GM18861 (cell line): ENCODE data around the gene SIN3B.

Source experiments
- ATAC-seq: cut with Tn5 transposase; IDR thresholded peaks from one replicate; pipeline ENCODE4 v1.9.1; 2021; ENCODE audit not compliant: unreplicated experiment

Gene SIN3B

GRCh38 chr19:16908759-16909158 is 79.6 kb downstream of the SIN3B start:
- no peak for ATAC-seq

- ATAC-seq = no peak
Measured at GRCh38 chr19:16911046-16911445, 81.8 kb downstream of the SIN3B start.

- no peak for ATAC-seq
Measured at GRCh38 chr19:16912780-16913179, 83.6 kb downstream of the SIN3B start.

GRCh38 chr19:16914421-16914820 is 85.2 kb downstream of the SIN3B start:
- no peak for ATAC-seq

- no peak for ATAC-seq
Measured at GRCh38 chr19:16915135-16915534, 85.9 kb downstream of the SIN3B start.

- ATAC-seq = no peak
Measured at GRCh38 chr19:16915734-16916133, 86.5 kb downstream of the SIN3B start.

GRCh38 chr19:16917401-16917800 is 88.2 kb downstream of the SIN3B start:
- no peak for ATAC-seq

GRCh38 chr19:16919496-16919895 is 90.3 kb downstream of the SIN3B start:
- no peak for ATAC-seq

GRCh38 chr19:16920816-16921529 is 91.8 kb downstream of the SIN3B start:
- no peak for ATAC-seq

- ATAC-seq = no peak
Measured at GRCh38 chr19:16921766-16922591, 92.8 kb downstream of the SIN3B start.

- ATAC-seq = no peak
Measured at GRCh38 chr19:16922592-16922934, 93.4 kb downstream of the SIN3B start.

GRCh38 chr19:16922949-16923348 is 93.8 kb downstream of the SIN3B start:
- ATAC-seq = no peak

GRCh38 chr19:16927883-16928282 is 98.7 kb downstream of the SIN3B start:
- no peak for ATAC-seq

- no peak for ATAC-seq
Measured at GRCh38 chr19:16928351-16928750, 99.2 kb downstream of the SIN3B start.

- ATAC-seq = no peak
Measured at GRCh38 chr19:16928916-16929315, 99.7 kb downstream of the SIN3B start.
